ENCODE results near the gene SNX21. TPM values are rescaled to one million over a fixed set of nuclear protein-coding genes. Genes with fewer than 3 reads are reported as not detected.
A peak's percentile ranks its signal among the peaks of the same experiment; 100 is the strongest.

SNX21 gene
- total and polyA plus RNA-seq, 9 of the 15 experiments (the other 6 are each of a cell fraction or from before 2014, with no cell fraction given) = 0.10 to 1.2 (median 0.42) TPM

GRCh38 chr20:45880988-45881788 is 47.6 kb downstream of the SNX21 start, which contains the start of gene ZSWIM1 (continued):
- no peak for TF ChIP-seq ZNF253 (CRISPR knock-in tag; conservative IDR thresholded peaks at IDR 0.05)
- TF ChIP-seq POLR2H (tag; IDR thresholded peaks at IDR 0.05; ENCODE audit: low read depth) = peak; percentile 67
- TF ChIP-seq E2F1 (CRISPR knock-in tag; IDR thresholded peaks at IDR 0.05) = no peak
- TF ChIP-seq ZNF224 (CRISPR knock-in tag; IDR thresholded peaks at IDR 0.05) = no peak
- TF ChIP-seq SMARCC2 (IDR thresholded peaks at IDR 0.05; ENCODE audit: low read depth) = no peak
- TF ChIP-seq, protein P1, sequence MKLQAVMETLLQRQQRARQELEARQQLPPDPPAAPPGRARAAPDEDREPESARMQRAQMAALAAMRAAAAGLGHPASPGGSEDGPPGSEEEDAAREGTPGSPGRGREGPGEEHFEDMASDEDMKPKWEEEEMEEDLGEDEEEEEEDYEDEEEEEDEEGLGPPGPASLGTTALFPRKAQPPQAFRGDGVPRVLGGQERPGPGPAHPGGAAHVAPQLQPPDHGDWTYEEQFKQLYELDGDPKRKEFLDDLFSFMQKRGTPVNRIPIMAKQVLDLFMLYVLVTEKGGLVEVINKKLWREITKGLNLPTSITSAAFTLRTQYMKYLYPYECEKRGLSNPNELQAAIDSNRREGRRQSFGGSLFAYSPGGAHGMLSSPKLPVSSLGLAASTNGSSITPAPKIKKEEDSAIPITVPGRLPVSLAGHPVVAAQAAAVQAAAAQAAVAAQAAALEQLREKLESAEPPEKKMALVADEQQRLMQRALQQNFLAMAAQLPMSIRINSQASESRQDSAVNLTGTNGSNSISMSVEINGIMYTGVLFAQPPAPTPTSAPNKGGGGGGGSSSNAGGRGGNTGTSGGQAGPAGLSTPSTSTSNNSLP (IDR thresholded peaks at IDR 0.05; ENCODE audit: borderline replicate concordance, low read depth, low read length) = no peak
- TF ChIP-seq, protein P2, sequence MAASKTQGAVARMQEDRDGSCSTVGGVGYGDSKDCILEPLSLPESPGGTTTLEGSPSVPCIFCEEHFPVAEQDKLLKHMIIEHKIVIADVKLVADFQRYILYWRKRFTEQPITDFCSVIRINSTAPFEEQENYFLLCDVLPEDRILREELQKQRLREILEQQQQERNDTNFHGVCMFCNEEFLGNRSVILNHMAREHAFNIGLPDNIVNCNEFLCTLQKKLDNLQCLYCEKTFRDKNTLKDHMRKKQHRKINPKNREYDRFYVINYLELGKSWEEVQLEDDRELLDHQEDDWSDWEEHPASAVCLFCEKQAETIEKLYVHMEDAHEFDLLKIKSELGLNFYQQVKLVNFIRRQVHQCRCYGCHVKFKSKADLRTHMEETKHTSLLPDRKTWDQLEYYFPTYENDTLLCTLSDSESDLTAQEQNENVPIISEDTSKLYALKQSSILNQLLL (CRISPR knock-in tag; IDR thresholded peaks at IDR 0.05; ENCODE audit: borderline replicate concordance) = no peak
- TF ChIP-seq LCOR (CRISPR knock-in tag; IDR thresholded peaks at IDR 0.05) = peak; percentile 59; the same call in 1 of the 2 replicates
- TF ChIP-seq ZNF354B (CRISPR knock-in tag; IDR thresholded peaks at IDR 0.05) = no peak
- 0 out of 2 replicates have a peak, but pooled peaks have one; percentile 16 for TF ChIP-seq ZNF24 (IDR thresholded peaks at IDR 0.05)
- TF ChIP-seq, protein P3, sequence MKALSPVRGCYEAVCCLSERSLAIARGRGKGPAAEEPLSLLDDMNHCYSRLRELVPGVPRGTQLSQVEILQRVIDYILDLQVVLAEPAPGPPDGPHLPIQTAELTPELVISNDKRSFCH (CRISPR knock-in tag; IDR thresholded peaks at IDR 0.05) = no peak
- TF ChIP-seq, protein P3 (tag; IDR thresholded peaks at IDR 0.05) = 0 out of 2 replicates have a peak, but pooled peaks have one; percentile 51
- TF ChIP-seq EWSR1 (IDR thresholded peaks at IDR 0.05; ENCODE audit: borderline replicate concordance, low read depth, partially characterized antibody) = no peak
- TF ChIP-seq MTA3 (IDR thresholded peaks at IDR 0.05; ENCODE audit: borderline replicate concordance) = peak; percentile 80
- 0 out of 2 replicates have a peak, but pooled peaks have one; percentile 28 for TF ChIP-seq SMAD3 (CRISPR knock-in tag; conservative IDR thresholded peaks at IDR 0.05)
- 0 out of 2 replicates have a peak, but pooled peaks have one; percentile 37 for TF ChIP-seq NCOA1 (IDR thresholded peaks at IDR 0.05; ENCODE audit: low read depth)
- TF ChIP-seq MTA2 (IDR thresholded peaks at IDR 0.05; ENCODE audit: low read depth) = peak; percentile 76
- TF ChIP-seq KHSRP (IDR thresholded peaks at IDR 0.05) = peak; percentile 41
- 0 out of 2 replicates have a peak, but pooled peaks have one; percentile 58 for TF ChIP-seq ZNF12 (CRISPR knock-in tag; IDR thresholded peaks at IDR 0.05)
- no peak for TF ChIP-seq ZNF212 (CRISPR knock-in tag; IDR thresholded peaks at IDR 0.05)
- no peak for TF ChIP-seq ZNF41 (CRISPR knock-in tag; conservative IDR thresholded peaks at IDR 0.05)
- TF ChIP-seq HNRNPH1 (optimal IDR thresholded peaks at IDR 0.05; ENCODE audit: low read depth, low read length) = no peak
